Endodermal cell (in vitro differentiated cells): ENCODE measurements around the gene HEXIM1. TPM values are rescaled to one million over a fixed set of nuclear protein-coding genes. Genes with fewer than 3 reads are reported as not detected.

Source experiments
- DNase-seq: peaks from one replicate; pipeline ENCODE4 v3.0.0-alpha.2; 2017
- H3K27ac ChIP-seq: 2 replicates; pipeline ENCODE4 v1.5.1; 2013; ENCODE audit warnings: mild to moderate bottlenecking, low read depth, low read length, moderate library complexity
- H3K27me3 ChIP-seq: 2 replicates; pipeline ENCODE4 v1.6.1; 2013; ENCODE audit warnings: mild to moderate bottlenecking, low read length, moderate library complexity; ENCODE audit not compliant: insufficient read depth, control insufficient read depth, poor library complexity, severe bottlenecking
- H3K36me3 ChIP-seq: 2 replicates; pipeline ENCODE4 v1.7.0; 2013; ENCODE audit warnings: mild to moderate bottlenecking, low read length, moderate library complexity; ENCODE audit not compliant: control insufficient read depth, insufficient read depth
- H3K4me1 ChIP-seq: one replicate; pipeline ENCODE4 v1.7.0; 2013; ENCODE audit warnings: low read length; ENCODE audit not compliant: control insufficient read depth, insufficient read depth
- H3K4me3 ChIP-seq: 2 replicates; pipeline ENCODE4 v1.5.1; 2013; ENCODE audit warnings: mild to moderate bottlenecking, low read length, moderate library complexity
- H3K9ac ChIP-seq: 2 replicates; pipeline ENCODE4 v1.6.1; 2013; ENCODE audit warnings: mild to moderate bottlenecking, low read length, moderate library complexity; ENCODE audit not compliant: poor library complexity, severe bottlenecking; ENCODE audit errors: extremely low read depth
- H3K9me3 ChIP-seq: 2 replicates; pipeline ENCODE4 v1.6.1; 2013; ENCODE audit warnings: mild to moderate bottlenecking, low read length, moderate library complexity; ENCODE audit not compliant: control insufficient read depth
- H3K27ac Mint-ChIP-seq: 2 replicates; pipeline ENCODE4 v1.8.0; 2020; ENCODE audit warnings: mixed read lengths
- H3K27me3 Mint-ChIP-seq: 2 replicates; pipeline ENCODE4 v1.8.0; 2021; ENCODE audit warnings: mild to moderate bottlenecking, mixed read lengths; ENCODE audit not compliant: insufficient read depth
- H3K36me3 Mint-ChIP-seq: 2 replicates; pipeline ENCODE4 v1.8.0; 2020; ENCODE audit warnings: low read depth, mixed read lengths
- H3K4me1 Mint-ChIP-seq: 2 replicates; pipeline ENCODE4 v1.8.0; 2020; ENCODE audit warnings: mixed read lengths
- H3K4me3 Mint-ChIP-seq: 2 replicates; pipeline ENCODE4 v1.8.0; 2020; ENCODE audit warnings: mild to moderate bottlenecking, moderate library complexity, mixed read lengths
- H3K9me3 Mint-ChIP-seq: 2 replicates; pipeline ENCODE4 v1.8.0; 2020; ENCODE audit warnings: mild to moderate bottlenecking, mixed read lengths
- WGBS, 2 experiments: methylation state at CpG; one replicate each; pipeline versions ENCODE4 v1.1.5 to v1.1.7; 2013; ENCODE audit warnings: missing lambda C conversion rate in 2 of 2, mixed read lengths in 1 of 2; ENCODE audit not compliant: insufficient coverage in 1 of 2, insufficient read length in 1 of 2; 5-methylcytosine and 5-hydroxymethylcytosine counted together
- total RNA-seq, 2 donors: library from RNA; stranded (reverse); fragmentation: NEBNext Ultra II Directional in 1 of 2; extraction: Animal tissue kit (Norgen Biotek cat#: 25700) in 1 of 2; gene quantifications; 2 replicates in 1 of 2; 3 replicates in 1 of 2; pipeline ENCODE4 v1.2.1, GENCODE V29; 2021
- TF ChIP-seq, protein P1 (sequence below): fragments of 200-600 bp; sonication (generic); conservative IDR thresholded peaks from 2 replicates; pipeline ENCODE4 v1.5.0; 2021; ENCODE audit warnings: antibody characterized with exemption, mild to moderate bottlenecking

HEXIM1 gene
- total RNA-seq, 2 donors from 2014 or later: 37.0 to 39.2 TPM

DNA sequence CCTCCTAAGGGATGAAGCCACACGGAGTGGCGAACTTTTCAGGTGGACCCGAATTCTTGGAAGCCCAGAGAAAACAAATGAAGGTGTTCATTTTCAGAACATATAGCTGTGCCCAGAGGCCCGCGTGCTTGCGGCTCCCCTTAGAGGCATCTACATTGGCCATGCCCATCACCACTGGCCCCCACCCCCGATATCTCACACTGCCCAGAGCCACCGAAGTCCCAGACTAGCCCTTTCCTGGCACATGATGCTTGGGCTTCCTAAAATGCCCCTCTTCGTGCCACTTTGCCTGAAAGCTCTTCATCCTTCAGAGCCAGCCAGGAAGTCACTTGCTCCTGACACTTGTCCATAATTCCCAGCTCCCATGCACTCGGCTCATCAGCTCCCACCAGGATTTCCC is 2.1 kb upstream of the HEXIM1 start:
- H3K36me3 Mint-ChIP-seq: peaks cover under 1% of the 10 kb centered on the region
- peak; percentile 51 for DNase-seq
- no peak overlapping the region for H3K4me3 ChIP-seq

DNA sequence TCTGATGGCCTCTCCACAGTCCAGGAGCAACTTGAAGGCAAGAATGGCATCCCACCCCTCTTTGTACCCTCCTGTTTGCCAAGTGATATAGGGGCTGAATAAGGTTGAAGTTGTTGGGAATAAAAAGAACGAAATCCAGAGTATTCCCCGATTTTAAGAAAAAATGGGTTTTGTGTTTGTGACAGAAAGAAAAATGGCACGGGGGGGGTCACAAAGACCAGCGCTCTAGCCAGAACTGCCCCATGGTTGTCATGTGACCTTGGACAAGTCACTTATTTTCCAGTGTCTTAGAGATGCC is 1.7 kb upstream of the HEXIM1 start:
- Histone ChIP-seq H3K27ac (peak overlapping the region; percentile 98), H3K36me3 (no peaks in the 10 kb centered on the region), H3K4me1 (peaks cover 17% of the 10 kb centered on the region), H3K27me3 (no peaks in the 10 kb centered on the region), H3K9ac (no peak overlapping the region), H3K9me3 (no peaks in the 10 kb centered on the region), H3K4me3 (peak overlapping the region; percentile 98)
- Mint-ChIP-seq H3K27me3 (no peaks in the 10 kb centered on the region), H3K27ac (peak overlapping the region; percentile 100), H3K36me3 (no peaks in the 10 kb centered on the region), H3K9me3 (no peaks in the 10 kb centered on the region), H3K4me3 (peak overlapping the region; percentile 96), H3K4me1 (peaks cover 39% of the 10 kb centered on the region)
- TF ChIP-seq, protein P1, sequence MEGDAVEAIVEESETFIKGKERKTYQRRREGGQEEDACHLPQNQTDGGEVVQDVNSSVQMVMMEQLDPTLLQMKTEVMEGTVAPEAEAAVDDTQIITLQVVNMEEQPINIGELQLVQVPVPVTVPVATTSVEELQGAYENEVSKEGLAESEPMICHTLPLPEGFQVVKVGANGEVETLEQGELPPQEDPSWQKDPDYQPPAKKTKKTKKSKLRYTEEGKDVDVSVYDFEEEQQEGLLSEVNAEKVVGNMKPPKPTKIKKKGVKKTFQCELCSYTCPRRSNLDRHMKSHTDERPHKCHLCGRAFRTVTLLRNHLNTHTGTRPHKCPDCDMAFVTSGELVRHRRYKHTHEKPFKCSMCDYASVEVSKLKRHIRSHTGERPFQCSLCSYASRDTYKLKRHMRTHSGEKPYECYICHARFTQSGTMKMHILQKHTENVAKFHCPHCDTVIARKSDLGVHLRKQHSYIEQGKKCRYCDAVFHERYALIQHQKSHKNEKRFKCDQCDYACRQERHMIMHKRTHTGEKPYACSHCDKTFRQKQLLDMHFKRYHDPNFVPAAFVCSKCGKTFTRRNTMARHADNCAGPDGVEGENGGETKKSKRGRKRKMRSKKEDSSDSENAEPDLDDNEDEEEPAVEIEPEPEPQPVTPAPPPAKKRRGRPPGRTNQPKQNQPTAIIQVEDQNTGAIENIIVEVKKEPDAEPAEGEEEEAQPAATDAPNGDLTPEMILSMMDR: no peak
- no peak for DNase-seq
- 97 to 100% methylated on average over 2 to 4 of the region's 4 CpGs for WGBS, 2 experiments

More for the DNA sequence above, 2.1 kb upstream of the HEXIM1 start:
- Histone ChIP-seq H3K9me3 (no peaks in the 10 kb centered on the region), H3K9ac (no peak overlapping the region), H3K36me3 (no peaks in the 10 kb centered on the region), H3K27ac (no peak overlapping the region), H3K4me1 (peaks cover 14% of the 10 kb centered on the region), H3K27me3 (no peaks in the 10 kb centered on the region)
- TF ChIP-seq, protein P1: no peak
- Mint-ChIP-seq H3K4me1 (peaks cover 35% of the 10 kb centered on the region), H3K27me3 (no peaks in the 10 kb centered on the region), H3K27ac (peak overlapping the region; percentile 17), H3K4me3 (peak overlapping the region; percentile 96), H3K9me3 (no peaks in the 10 kb centered on the region)
- WGBS, 2 experiments: 93 to 95% methylated on average over 6 to 10 of the region's 10 CpGs

DNA sequence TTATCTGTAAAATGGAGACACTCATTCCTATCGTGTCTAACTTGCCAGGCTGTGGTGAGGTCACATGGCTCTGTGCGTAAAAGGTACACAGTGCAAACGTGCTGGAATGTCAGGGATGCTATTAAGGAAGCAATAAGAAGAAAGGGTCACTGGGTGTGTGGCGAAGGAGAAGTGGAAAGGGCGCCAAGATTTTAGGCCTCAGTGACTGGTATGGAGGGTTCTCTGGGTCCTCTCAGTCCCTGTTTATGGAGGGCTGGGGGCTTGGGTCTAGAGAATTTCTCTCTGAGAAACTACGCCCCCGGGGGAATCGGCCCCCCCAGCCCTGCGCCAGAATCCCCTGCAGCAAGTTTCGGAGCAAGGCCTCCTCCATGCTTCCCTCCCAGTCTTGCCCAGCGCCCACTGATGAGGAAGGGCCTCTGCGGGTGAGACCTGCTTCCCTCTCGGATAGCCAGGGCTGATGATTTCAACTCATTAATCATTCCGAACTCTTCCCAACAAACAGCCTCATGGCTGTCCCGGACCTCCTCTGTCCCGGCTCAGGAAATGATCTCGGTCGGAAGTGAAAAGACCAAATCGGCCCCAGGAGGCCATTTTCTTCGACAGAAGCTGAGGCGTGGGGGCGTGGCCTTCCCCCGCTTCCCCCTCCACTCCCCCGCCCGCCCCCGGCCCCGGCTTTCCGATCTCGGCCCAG is 1.2 kb upstream of the HEXIM1 start:
- 25 to 47% methylated on average over 12 to 27 of the region's 29 CpGs for WGBS, 2 experiments
- H3K27me3 ChIP-seq: no peaks in the 10 kb centered on the region
- peak overlapping the region; percentile 98 for H3K4me3 ChIP-seq
- no peaks in the 10 kb centered on the region for H3K36me3 ChIP-seq
- peak overlapping the region; percentile 98 for H3K27ac ChIP-seq
- Mint-ChIP-seq H3K4me3 (peak overlapping the region; percentile 96), H3K4me1 (peaks cover 39% of the 10 kb centered on the region), H3K27me3 (no peaks in the 10 kb centered on the region), H3K36me3 (no peaks in the 10 kb centered on the region), H3K9me3 (no peaks in the 10 kb centered on the region), H3K27ac (peak overlapping the region; percentile 100)
- H3K4me1 ChIP-seq: peaks cover 19% of the 10 kb centered on the region
- DNase-seq: no peak
- H3K9ac ChIP-seq: peak overlapping the region; percentile 98
- no peaks in the 10 kb centered on the region for H3K9me3 ChIP-seq
- TF ChIP-seq, protein P1: no peak
